Gastrocnemius medialis (tissue), 4 donors: Measurements from ENCODE around the gene REPS2.

Experiments
- POLR2A ChIP-seq, 2 donors: fragments of 450-650 bp; IDR thresholded peaks; one replicate each; pipeline ENCODE4 v1.6.1; 2017; ENCODE audit warnings: antibody characterized with exemption in 2 of 2, mild to moderate bottlenecking in 2 of 2, moderate library complexity in 2 of 2
- TF ChIP-seq, protein P1 (sequence below), 5 experiments: fragments of 450-650 bp in 3 of 5; fragments of 200-600 bp in 2 of 5; sonication (generic) in 2 of 5; IDR thresholded peaks in 4 of 5; conservative IDR thresholded peaks in 1 of 5; 1 replicate in 4 of 5; 2 replicates in 1 of 5; pipeline ENCODE4 v1.5.1; 2016 to 2019; ENCODE audit warnings: antibody characterized with exemption in 5 of 5, mild to moderate bottlenecking in 3 of 5, moderate library complexity in 3 of 5

DNA sequence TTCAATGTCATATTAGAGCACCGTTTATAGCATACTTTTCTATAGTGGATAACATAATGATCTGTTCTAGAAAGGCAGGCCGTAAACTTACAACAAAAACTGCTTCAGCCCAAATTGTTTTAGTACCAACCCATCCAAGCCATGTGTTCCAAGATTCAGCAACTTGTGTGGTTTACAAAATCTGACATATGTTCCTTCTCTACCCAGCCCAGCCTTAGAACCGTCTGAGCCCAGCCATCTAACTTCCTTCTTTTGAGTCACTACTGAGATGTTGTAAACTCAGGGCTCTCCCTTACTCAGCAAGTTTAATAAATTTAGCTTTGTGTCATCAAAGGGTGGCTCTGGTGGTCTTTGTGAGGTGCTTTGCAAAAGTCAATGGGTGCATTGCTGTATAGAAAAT, 32.4 kb upstream of the REPS2 start:
- TF ChIP-seq, protein P1, sequence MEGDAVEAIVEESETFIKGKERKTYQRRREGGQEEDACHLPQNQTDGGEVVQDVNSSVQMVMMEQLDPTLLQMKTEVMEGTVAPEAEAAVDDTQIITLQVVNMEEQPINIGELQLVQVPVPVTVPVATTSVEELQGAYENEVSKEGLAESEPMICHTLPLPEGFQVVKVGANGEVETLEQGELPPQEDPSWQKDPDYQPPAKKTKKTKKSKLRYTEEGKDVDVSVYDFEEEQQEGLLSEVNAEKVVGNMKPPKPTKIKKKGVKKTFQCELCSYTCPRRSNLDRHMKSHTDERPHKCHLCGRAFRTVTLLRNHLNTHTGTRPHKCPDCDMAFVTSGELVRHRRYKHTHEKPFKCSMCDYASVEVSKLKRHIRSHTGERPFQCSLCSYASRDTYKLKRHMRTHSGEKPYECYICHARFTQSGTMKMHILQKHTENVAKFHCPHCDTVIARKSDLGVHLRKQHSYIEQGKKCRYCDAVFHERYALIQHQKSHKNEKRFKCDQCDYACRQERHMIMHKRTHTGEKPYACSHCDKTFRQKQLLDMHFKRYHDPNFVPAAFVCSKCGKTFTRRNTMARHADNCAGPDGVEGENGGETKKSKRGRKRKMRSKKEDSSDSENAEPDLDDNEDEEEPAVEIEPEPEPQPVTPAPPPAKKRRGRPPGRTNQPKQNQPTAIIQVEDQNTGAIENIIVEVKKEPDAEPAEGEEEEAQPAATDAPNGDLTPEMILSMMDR (IDR thresholded peaks at IDR 0.05 in 4 of 5, conservative IDR thresholded peaks at IDR 0.05 in 1 of 5) = no peak
- TF ChIP-seq POLR2A (IDR thresholded peaks at IDR 0.05) = no peak
